DOHH2 (cell line): ENCODE measurements around the gene RAD51B.

Experiments
- H3F3A ChIP-seq: fragments of 200-600 bp; sonication (generic), shearing (Covaris generic); 2 replicates; pipeline ENCODE4 v1.6.0; 2016; ENCODE audit warnings: antibody characterized with exemption, mild to moderate bottlenecking; ENCODE audit not compliant: control insufficient read depth, insufficient read depth
- H3K27ac ChIP-seq: fragments of 200-600 bp; sonication (generic); 2 replicates; pipeline ENCODE4 v1.5.1; 2014; ENCODE audit warnings: low read depth, mild to moderate bottlenecking, low read length, moderate library complexity
- H3K27me3 ChIP-seq: fragments of 200-600 bp; sonication (generic); 2 replicates; pipeline ENCODE4 v1.6.1; 2014; ENCODE audit warnings: mild to moderate bottlenecking, low read length, mixed read lengths; ENCODE audit not compliant: control insufficient read depth
- H3K36me3 ChIP-seq: fragments of 200-600 bp; sonication (generic); 2 replicates; pipeline ENCODE4 v1.6.1; 2014; ENCODE audit warnings: mild to moderate bottlenecking, low read length, moderate library complexity, mixed read lengths; ENCODE audit not compliant: control insufficient read depth
- H3K4me1 ChIP-seq: fragments of 200-600 bp; sonication (generic); 2 replicates; pipeline ENCODE4 v1.6.1; 2014; ENCODE audit warnings: mild to moderate bottlenecking, low read length, mixed read lengths; ENCODE audit not compliant: control insufficient read depth
- H3K4me2 ChIP-seq: fragments of 200-600 bp; sonication (generic); 2 replicates; pipeline ENCODE4 v1.6.0; 2014; ENCODE audit warnings: mild to moderate bottlenecking, low read length, moderate library complexity
- H3K4me3 ChIP-seq: fragments of 200-600 bp; sonication (generic); 2 replicates; pipeline ENCODE4 v1.5.1; 2014; ENCODE audit warnings: mild to moderate bottlenecking, low read length, mixed read lengths
- H3K79me2 ChIP-seq: fragments of 200-600 bp; sonication (generic); 2 replicates; pipeline ENCODE4 v1.6.1; 2014; ENCODE audit warnings: mild to moderate bottlenecking, low read length, mixed read lengths; ENCODE audit not compliant: control insufficient read depth
- H3K9me2 ChIP-seq: fragments of 200-600 bp; sonication (generic); replicated peaks from 2 replicates; pipeline ENCODE4 v1.6.1; 2014; ENCODE audit warnings: mild to moderate bottlenecking, low read length, mixed read lengths; ENCODE audit not compliant: control insufficient read depth
- H3K9me3 ChIP-seq: fragments of 200-600 bp; sonication (generic); 2 replicates; pipeline ENCODE4 v1.6.1; 2014; ENCODE audit warnings: antibody characterized with exemption, low read length, mixed read lengths; ENCODE audit not compliant: control insufficient read depth, insufficient read depth
- H4K20me1 ChIP-seq: fragments of 200-600 bp; sonication (generic); 2 replicates; pipeline ENCODE4 v1.6.0; 2014; ENCODE audit warnings: low read depth, mild to moderate bottlenecking, antibody characterized with exemption, low read length, moderate library complexity; ENCODE audit not compliant: control insufficient read depth, insufficient read depth
- CTCF ChIP-seq: fragments of 200-600 bp; sonication (generic); IDR thresholded peaks from one replicate; pipeline ENCODE4 v1.5.1; 2014; ENCODE audit warnings: antibody characterized with exemption, mild to moderate bottlenecking, low read depth, low read length; ENCODE audit not compliant: poor library complexity, severe bottlenecking
- EZH2phosphoT487 ChIP-seq: fragments of 200-600 bp; sonication (generic); IDR thresholded peaks from 2 replicates; pipeline ENCODE4 v1.6.1; 2017; ENCODE audit warnings: borderline replicate concordance, mild to moderate bottlenecking, antibody characterized with exemption, low read length, moderate library complexity, mixed read lengths

The RAD51B gene

DNA sequence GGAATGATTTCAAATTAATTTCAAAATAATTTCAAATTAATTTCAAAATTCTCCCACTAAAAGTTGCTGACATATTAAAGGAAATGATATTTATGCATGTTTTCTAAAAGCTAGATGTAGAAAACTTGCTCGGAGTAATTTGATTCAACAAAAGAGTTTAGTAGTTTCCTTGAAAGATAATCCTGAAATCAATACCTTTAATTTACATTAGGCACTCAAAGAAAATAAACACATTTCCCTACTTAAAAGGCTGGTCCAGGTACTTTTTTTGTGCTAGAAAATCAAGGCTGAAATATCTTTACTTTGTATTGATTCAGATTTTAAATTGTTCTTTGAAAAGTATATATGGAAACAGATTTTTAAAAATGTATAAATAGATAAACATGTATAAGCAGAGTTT is 370.5 kb downstream of the RAD51B start:
- TF ChIP-seq EZH2phosphoT487 = no peak
- no peak for TF ChIP-seq CTCF
- H3K4me1 ChIP-seq = no peaks in the 10 kb centered on the region

GRCh38 chr14:68191567-68192321 is 372.2 kb downstream of the RAD51B start:
- no peaks in the 10 kb centered on the region for H3K36me3 ChIP-seq
- TF ChIP-seq CTCF = no peak
- no peak for TF ChIP-seq EZH2phosphoT487
- no peak overlapping the region for H3K27ac ChIP-seq
- H3K4me2 ChIP-seq = no peak overlapping the region
- H3K27me3 ChIP-seq = no peaks in the 10 kb centered on the region
- no peaks in the 10 kb centered on the region for H3F3A ChIP-seq
- H3K9me2 ChIP-seq = no peaks in the 10 kb centered on the region
- no peaks in the 10 kb centered on the region for H3K4me1 ChIP-seq
- H3K9me3 ChIP-seq = no peaks in the 10 kb centered on the region
- no peak overlapping the region for H3K4me3 ChIP-seq
- no peaks in the 10 kb centered on the region for H4K20me1 ChIP-seq
- H3K79me2 ChIP-seq = no peaks in the 10 kb centered on the region

More for the DNA sequence above, 370.5 kb downstream of the RAD51B start:
- Histone ChIP-seq H3K36me3 (no peaks in the 10 kb centered on the region), H3K9me2 (no peaks in the 10 kb centered on the region), H4K20me1 (no peaks in the 10 kb centered on the region), H3K79me2 (no peaks in the 10 kb centered on the region), H3K27me3 (no peaks in the 10 kb centered on the region), H3K27ac (no peak overlapping the region), H3K9me3 (no peaks in the 10 kb centered on the region), H3K4me3 (no peak overlapping the region), H3K4me2 (no peak overlapping the region), H3F3A (no peaks in the 10 kb centered on the region)

GRCh38 chr14:68192935-68193334 is 373.4 kb downstream of the RAD51B start:
- Histone ChIP-seq H3K9me3 (no peaks in the 10 kb centered on the region), H3K4me2 (no peak overlapping the region), H3K4me1 (no peaks in the 10 kb centered on the region), H3K36me3 (no peaks in the 10 kb centered on the region), H3K9me2 (no peaks in the 10 kb centered on the region), H3K79me2 (no peaks in the 10 kb centered on the region), H3K27me3 (no peaks in the 10 kb centered on the region), H3K27ac (no peak overlapping the region), H4K20me1 (no peaks in the 10 kb centered on the region), H3F3A (no peaks in the 10 kb centered on the region), H3K4me3 (no peak overlapping the region)
- TF ChIP-seq CTCF (no peak), EZH2phosphoT487 (no peak)
